22Rv1 (cell line): ENCODE results near the gene METTL16.

Experiments used
- H3K27ac ChIP-seq: fragments of 450-650 bp; 2 replicates; pipeline ENCODE4 v1.5.1; 2017
- ZFX ChIP-seq: fragments of 450-650 bp; IDR thresholded peaks from 2 replicates; pipeline ENCODE4 v1.6.1; 2017; ENCODE audit warnings: antibody characterized with exemption, borderline replicate concordance
- TF ChIP-seq, protein P1 (sequence below): fragments of 450-650 bp; IDR thresholded peaks from 2 replicates; pipeline ENCODE4 v1.5.1; 2017; ENCODE audit warnings: mild to moderate bottlenecking

METTL16 gene

DNA sequence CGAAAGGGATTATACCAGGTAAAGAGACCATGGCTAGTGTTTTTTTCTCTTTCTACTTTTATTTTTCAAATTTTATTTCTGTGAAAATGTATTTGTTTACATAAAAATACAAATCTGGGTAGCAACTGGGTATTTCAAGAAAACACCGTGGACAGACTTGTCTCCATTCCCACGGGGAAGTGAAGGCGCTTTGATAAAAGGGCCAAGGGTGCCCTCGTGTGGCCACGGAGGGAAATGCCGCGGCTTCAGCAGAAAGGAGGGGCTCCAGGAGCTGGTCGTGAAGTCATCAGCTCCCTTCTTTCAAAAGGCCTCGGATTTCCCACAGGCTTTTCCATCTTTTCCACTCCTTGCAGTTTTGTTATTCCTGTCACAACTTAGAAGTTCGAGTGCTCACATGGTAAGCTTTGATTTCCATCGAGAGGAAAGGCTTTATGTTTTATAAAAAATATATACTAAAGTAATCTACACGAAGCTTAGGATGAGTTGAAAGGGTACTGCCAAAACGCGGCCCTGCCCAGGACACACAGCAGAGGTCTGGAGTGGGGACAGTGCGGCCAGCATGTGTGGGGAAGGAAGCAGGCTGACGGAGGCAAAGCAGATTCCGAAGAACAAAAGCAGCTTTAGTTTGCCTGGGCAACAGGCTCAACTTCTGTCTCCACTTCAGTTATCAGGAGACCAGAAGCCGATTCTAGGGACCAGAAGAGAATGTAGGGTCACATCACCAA lies 95.5 kb downstream of the METTL16 start:
- no peak overlapping the region for H3K27ac ChIP-seq
- TF ChIP-seq, protein P1, sequence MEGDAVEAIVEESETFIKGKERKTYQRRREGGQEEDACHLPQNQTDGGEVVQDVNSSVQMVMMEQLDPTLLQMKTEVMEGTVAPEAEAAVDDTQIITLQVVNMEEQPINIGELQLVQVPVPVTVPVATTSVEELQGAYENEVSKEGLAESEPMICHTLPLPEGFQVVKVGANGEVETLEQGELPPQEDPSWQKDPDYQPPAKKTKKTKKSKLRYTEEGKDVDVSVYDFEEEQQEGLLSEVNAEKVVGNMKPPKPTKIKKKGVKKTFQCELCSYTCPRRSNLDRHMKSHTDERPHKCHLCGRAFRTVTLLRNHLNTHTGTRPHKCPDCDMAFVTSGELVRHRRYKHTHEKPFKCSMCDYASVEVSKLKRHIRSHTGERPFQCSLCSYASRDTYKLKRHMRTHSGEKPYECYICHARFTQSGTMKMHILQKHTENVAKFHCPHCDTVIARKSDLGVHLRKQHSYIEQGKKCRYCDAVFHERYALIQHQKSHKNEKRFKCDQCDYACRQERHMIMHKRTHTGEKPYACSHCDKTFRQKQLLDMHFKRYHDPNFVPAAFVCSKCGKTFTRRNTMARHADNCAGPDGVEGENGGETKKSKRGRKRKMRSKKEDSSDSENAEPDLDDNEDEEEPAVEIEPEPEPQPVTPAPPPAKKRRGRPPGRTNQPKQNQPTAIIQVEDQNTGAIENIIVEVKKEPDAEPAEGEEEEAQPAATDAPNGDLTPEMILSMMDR: peak; percentile 97
- TF ChIP-seq ZFX: no peak

DNA sequence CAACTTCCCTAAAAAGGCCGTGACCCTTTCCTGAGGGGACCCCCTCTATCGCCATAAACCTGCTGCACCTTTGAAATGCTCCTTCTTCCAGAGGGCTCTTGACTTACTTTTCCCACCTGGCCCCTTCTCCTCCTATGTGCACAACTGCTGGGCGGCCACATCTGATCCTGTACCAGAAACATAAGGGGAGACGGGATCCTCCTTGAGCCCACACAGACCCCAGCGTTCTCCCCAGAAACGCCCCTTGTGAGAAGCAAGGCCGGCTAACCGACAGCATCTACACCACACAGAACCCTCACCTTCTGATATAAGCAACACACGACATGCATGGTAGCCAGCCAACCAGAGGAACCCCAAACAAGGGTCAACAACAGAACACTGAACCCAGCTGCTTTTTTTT lies 96.6 kb downstream of the METTL16 start:
- H3K27ac ChIP-seq: no peak overlapping the region
- TF ChIP-seq ZFX: no peak
- TF ChIP-seq, protein P1: no peak

DNA sequence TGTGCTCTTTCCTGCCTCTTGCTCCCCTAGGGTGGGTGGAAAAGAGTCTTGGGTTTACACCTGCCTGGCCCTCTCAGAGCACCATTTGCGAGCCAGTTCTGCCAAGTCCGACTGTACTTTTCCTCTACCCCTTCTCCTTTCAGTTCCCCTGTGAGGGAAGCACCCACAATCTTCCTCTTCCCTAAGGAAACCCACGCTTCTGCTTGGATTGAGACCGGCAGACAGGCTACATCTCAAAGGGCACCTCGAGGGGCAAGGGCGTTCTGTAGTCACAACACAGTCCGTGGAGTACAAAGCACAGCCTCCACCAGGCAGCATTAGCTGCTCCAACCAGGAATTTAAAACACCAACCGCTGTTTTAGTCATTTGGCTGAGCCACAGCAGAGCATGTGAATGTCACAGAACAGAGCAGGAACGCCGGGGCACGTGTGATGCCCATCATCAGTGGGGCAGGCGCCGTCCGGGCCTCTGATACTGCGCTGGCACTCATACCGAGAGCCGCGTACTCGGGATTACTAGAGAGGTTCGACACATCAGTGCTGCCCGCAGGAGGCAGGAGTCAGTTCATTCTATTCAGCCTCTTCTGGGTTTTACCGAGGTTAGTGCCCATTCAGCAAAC lies 97.1 kb downstream of the METTL16 start:
- TF ChIP-seq, protein P1: no peak
- no peak for TF ChIP-seq ZFX
- H3K27ac ChIP-seq: no peak overlapping the region

DNA sequence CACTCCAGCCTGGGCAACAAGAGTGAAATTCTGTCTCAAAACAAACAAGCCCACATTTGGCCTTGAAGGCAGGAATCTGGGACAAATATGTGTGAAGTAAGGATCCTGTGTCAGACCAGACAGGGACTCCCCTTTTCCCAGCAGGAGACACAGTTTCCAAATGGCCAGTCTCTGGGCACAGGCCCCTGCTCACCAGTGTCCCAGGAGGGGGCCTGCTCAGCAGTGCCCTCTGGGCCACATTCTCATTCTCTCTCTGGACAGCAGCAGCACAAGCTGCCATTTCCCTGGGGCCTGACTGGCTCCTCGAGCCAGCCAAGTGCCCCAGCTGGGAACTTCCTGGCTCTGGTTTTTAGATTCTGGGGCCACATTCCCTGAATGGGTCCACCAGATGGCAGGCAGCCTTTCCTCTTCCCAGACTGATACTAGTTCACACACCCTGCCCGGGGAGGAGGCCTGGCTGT lies 99.1 kb downstream of the METTL16 start:
- no peak overlapping the region for H3K27ac ChIP-seq
- TF ChIP-seq, protein P1: no peak
- TF ChIP-seq ZFX: no peak

GRCh38 chr17:2410951-2411350 lies 100.7 kb downstream of the METTL16 start:
- TF ChIP-seq, protein P1: no peak
- TF ChIP-seq ZFX: no peak
- no peak overlapping the region for H3K27ac ChIP-seq

DNA sequence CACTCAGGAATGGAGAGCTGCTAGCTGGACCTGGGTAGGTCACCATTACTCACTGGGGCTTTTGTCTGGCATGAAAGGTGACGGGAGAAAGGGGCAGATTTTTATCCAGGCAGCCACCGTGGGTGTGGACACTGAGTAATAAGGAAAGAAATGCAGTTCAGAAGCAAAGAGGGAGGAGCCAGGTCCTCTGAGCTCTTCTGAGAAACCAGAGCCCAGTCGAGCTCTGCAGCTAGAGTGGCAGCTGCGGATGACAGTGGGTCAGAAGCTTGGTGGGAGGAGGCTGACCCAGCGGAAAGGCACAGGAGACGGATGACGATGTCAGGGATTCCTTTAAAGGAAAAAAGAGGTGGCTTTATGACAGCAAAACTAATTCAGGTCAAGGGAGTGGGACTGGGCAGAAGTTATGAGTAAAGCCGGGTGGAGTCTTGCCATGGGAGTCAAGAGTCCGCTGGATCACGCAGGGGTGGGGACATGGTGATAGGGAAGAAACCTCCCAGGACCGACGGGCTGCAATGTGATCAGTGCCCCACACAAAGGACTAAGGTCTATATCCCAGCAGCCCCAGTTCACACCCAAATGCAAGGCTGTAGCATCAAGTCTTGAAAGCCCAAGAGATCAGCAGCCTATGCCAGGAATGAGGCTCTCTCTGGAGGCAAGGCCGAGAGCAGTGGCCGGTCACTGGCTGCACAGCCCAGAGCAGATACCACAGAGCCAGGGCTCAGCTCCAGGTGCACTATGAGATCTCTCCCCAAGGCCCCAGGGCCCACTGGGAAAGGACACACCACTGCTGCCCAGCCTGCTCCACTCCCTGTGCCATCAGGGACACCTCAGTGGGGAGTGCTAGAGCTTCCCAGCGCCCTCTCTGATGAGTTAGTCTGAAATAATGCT lies 104.5 kb downstream of the METTL16 start:
- H3K27ac ChIP-seq: no peak overlapping the region
- no peak for TF ChIP-seq ZFX
- TF ChIP-seq, protein P1: no peak
